NCI-H345 (cell line): Measurements from ENCODE around the gene IER3.
A peak's percentile ranks its signal among the peaks of the same experiment; 100 is the strongest.
"Not testable (repeated sequence)": the region's sequence is repeated elsewhere in the genome, so short reads cannot be mapped to it uniquely, and the experiment has no call there.

Experiments used
- DNase-seq: peaks from one replicate; lab custom pipeline; 2025; lab: John Stamatoyannopoulos, UW

IER3 gene

DNA sequence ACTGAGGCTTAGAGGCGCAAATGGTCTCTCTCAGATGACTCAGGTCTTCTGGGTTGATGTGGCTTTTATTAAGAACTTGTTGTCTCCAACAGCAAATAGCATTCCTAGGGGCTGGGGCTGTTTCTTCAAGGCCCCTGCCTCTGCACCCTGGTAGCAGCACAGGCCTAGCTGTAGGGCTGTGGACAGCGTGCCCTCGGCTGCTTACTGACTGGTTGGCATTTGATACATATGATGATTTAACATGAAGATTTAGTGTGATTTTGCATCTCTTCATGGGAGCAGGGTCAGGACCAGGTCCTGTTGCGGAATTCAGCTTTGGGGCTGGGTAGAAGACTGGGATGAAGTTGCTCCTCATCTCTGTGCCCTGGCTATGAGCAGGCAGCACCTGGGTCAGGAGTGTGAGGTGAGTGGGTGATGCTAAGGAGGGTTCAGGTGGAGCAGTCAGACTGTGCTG is 24.3 kb upstream of the IER3 start:
- no peak for DNase-seq

DNA sequence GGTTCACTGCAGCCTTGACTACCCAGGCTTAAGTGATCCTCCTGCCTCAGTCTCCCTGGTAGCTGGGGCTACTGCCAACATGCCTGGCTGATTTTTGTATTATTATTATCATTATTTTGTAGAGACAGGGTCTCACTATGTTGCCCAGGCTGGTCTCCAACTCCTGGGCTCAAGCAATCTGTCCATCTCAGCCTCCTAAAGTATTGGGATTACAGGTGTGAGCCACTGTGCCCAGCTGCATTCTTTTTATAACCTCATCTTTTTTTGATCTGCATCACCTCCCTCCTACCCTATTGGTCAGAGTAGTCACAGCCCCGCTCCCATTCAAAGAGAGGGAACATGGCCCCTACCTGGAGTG is 23.6 kb upstream of the IER3 start:
- no peak for DNase-seq

GRCh38 chr6:30767158-30767943 is 23.0 kb upstream of the IER3 start:
- no peak for DNase-seq

DNA sequence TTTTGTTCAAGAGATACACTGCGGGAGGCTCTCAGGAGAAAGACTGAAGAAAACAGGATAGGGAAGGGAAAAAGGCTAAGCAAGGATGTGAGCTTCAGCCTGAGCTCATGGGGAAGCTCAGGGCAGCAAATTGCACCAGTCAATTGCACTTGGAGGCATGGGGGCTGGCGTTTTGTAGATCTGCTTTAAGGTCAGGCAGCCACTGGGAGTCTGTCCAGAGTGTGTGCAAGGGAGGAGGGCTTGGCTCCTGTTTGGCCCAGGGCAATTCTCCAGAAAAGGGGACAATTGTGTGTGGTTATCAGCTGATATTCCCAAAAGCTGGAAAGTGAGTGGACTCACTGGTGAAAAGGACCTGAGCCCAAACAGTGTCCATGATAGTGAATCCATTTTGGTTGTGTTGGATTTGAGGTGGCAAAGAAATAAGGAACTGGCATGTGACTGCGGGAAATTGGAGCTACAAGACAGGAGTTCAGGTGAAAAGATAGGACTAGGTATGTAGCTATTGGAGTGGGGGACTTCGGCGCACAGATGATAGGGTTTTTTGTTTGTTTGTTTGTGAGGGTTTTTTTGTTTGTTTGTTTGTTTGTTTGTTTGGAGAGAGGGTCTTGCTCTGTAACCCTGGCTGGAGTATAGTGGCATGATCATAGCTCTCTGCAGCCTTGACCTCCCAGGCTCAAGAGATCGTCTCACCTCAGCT is 22.3 kb upstream of the IER3 start:
- no peak for DNase-seq

DNA sequence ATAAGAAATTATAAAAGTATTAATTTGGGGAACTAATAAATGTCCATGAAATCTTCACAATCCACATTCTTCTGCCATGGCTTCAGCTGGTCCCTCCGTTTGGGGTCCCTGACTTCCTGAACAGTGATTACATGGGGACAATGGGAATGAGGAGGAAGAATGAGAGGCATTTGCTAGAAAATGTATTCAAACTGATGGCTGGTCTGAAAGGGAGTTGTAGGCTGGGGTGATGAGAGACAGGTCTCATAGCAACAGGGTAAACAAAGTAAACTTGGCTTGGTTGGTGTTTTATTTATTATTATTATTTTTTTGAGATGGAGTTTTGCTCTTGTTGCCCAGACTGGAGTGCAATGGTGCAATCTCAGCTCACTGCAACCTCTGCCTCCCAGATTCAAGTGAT is 21.1 kb upstream of the IER3 start:
- DNase-seq: not testable (repeated sequence)

DNA sequence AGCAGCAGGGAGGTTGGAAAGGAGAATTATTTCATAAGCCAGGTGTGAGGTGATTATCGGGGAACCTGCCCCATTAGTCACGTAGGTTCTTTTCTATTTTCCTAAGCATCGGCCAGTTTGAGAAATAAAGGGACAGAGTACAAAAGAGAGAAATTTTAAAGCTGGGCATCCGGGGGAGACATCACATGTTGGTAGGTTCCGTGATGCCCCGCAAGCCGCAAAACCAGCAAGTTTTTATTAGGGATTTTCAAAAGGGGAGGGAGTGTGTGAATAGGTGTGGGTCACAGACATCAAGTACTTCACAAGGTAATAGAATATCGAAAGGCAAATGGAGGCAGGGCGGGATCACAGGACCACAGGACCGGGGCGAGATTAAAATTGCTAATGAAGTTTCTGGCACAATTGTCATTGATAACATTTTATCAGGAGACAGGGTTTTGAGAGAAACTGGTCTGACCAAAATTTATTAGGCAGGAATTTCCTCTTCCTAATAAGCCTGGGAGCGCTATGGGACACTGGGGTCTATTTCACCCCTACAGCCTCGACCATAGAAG is 20.2 kb upstream of the IER3 start:
- not testable (repeated sequence) for DNase-seq

DNA sequence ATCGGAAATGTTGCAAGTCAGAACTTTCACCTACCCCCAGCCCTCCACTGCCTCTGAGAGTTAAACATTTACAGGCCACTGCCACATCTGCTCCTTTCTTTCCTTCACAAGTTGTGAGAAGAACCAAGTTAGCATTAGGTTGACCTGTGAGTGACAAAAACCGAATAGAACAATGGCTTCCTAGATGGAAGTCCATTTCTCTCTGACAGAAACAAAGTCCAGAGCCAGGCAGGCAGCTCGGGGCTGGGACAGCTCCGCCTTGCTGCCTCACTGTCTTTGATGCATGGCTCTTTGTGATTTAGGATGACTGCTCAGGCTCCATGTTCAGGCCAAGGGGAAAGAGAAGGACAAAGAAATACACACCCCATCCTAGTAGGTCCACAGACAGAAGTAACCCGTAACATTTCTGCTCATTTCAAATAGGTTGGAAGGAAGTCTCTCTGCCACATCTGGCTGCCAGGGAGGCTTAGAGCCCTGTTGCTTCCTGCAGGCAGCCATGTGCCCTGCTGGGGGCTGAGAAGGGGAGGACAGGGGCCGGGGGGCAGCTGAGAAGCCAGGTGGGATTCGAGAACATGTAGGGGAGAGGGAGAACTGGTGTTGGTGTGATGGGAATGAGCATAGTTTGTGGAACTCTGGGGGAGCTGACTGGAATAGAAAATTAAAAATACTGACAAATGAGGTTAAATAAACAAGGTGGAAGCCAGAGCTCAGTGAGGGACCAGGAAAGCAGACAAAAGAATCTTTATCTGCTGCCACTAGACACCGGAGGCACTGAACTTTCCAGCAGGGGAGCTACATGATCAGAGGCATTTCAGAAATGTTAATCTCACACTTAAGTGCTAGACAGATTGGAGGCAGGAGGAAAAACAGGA is 19.5 kb upstream of the IER3 start:
- DNase-seq: peak; percentile 13

GRCh38 chr6:30763155-30763617 is 18.8 kb upstream of the IER3 start:
- DNase-seq: no peak

GRCh38 chr6:30761791-30762429 is 17.6 kb upstream of the IER3 start:
- no peak for DNase-seq

DNA sequence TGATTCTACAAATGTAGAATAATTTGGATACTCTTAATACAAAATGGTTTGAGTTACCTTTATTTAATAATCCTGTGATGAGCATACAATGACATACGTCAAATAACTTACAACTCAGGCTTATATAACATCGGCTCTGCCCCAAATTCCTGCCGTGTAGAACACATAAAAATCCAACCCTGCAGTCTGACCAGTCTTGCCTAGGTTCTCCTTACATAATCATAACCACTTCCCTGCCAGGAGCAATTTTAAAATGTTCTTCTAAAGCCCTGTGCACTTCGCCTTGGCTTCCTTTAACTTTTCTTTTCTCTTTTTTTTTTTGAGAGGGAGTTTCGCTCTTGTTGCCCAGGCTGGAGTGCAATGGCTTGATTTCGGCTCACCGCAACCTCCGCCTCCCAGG is 16.2 kb upstream of the IER3 start:
- DNase-seq: no peak

DNA sequence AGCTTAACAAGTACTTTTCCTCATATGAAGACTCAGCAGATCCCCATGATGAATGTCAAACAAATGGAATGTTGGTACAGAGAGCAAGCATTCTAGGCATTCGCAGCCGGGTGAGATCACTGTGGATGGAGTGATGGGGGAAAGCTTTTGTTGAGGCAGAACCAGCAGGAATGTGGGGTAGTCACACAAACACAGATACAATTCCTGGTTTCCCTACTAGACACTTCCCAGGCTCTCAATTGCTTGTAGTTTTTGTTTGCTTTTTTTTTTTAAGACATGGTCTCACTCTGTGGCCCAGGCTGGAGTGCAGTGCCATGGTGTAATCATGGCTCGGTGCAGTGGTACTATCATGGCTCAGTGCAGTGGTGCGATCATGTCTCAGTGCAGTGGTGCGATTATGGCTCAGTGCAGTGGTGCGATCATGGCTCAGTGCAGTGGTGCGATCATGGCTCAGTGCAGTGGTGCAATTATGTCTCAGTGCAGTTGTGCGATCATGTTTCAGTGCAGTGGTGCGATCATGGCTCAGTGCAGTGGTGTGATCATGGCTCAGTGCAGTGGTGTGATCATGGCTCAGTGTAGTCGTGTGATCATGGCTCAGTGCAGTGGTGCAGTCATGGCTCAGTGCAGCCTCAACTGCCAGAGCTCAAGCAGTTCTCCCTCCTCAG is 15.4 kb upstream of the IER3 start:
- no peak for DNase-seq

- no peak for DNase-seq
Observed at GRCh38 chr6:30757261-30757904, 13.0 kb upstream of the IER3 start.

GRCh38 chr6:30756405-30757003 is 12.2 kb upstream of the IER3 start:
- not testable (repeated sequence) for DNase-seq

GRCh38 chr6:30754631-30755030 is 10.3 kb upstream of the IER3 start:
- DNase-seq: no peak

DNA sequence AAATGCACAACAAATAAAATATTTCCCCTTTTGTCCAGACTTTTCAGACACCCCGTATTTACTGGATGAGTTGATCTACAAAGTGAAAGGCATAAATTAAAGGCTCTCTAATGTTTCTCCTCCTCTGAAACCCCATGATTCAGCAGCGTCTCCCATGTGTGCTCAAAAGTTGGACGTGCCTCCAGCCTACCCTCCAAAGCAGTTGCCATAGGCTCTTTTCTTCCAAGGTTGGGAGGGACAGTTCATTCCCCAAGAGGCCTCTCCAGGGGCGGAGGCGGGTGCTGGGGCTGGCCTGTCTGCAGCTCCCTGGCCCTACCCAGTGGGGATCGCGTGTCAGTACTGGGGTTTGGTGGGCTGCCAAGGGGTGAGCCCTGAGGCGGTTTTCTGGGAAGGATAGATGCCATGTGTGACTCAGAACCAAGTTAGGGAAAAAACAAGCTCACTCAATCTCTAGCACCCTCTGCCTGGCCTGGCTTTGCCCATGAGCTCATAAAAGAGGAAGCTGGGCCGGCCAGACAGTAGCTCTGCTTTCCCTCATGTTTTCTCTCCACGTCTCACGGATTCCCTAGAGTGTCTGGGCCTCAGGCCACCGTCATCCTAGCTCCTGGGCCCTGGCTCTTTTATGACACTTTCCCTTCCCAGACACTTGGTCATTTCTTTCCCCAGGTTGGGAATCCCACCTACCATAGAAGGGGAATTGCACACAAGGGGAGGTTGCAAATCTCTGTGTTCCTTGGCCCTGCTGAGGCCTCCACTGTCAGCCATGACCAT is 8.0 kb upstream of the IER3 start:
- DNase-seq: no peak

GRCh38 chr6:30750379-30750668 is 6.0 kb upstream of the IER3 start:
- no peak for DNase-seq

GRCh38 chr6:30749554-30750378 is 5.4 kb upstream of the IER3 start:
- DNase-seq: no peak

- no peak for DNase-seq
Observed at GRCh38 chr6:30748851-30749540, 4.6 kb upstream of the IER3 start.
